A549 treated with DMSO at 1 μM for 4 hours (cell line): ENCODE measurements around the gene CKS1B. TPM values are rescaled to one million over a fixed set of nuclear protein-coding genes. Genes with fewer than 3 reads are reported as not detected.

Source experiments
- total RNA-seq: library from RNA; stranded (reverse); fragments of 200-300 nt; extraction: Qiagen RNA extraction; gene quantifications from 5 replicates; pipeline ENCODE4 v1.2.3, GENCODE V29; 2022; ENCODE audit warnings: low read depth

Gene CKS1B
- total RNA-seq: 328 to 363 TPM (median 338 TPM) in 5 replicates

DNA sequence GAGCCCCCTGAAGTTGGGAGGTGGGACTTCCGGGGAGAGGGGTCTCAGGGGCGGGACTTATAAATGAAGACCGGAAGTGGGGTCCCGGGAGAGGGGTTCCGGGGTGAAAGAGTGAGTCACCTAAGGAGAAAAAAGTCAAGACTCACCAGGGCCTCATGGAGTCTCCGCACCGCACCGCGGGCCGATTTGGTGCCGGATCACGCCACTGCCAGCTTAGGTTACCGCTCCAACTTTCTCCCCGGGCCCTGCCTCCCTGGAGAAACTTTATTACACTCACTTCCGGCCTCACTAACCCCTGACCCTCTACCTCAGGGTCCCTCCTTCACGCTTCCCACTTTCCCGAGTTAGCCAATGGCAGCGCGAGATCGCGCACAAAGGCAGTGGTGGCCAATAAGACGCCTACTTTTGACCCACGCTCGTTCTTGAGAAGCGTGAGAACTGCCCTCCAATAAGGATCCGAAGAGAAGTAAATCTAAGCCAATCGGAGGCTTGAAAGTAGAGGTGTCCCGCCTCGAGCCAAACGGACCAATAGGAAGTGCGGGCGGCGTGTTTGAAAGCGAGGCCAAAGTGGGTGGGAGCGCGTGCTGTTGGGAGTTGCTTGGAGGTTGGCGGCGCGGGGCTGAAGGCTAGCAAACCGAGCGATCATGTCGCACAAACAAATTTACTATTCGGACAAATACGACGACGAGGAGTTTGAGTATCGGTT, at the start of gene CKS1B:
Gene CKS1B, plus strand, starts transcription at position 580 of the 706 bp plus-strand sequence. Its CDS starts 65 bp downstream, at position 645.

DNA sequence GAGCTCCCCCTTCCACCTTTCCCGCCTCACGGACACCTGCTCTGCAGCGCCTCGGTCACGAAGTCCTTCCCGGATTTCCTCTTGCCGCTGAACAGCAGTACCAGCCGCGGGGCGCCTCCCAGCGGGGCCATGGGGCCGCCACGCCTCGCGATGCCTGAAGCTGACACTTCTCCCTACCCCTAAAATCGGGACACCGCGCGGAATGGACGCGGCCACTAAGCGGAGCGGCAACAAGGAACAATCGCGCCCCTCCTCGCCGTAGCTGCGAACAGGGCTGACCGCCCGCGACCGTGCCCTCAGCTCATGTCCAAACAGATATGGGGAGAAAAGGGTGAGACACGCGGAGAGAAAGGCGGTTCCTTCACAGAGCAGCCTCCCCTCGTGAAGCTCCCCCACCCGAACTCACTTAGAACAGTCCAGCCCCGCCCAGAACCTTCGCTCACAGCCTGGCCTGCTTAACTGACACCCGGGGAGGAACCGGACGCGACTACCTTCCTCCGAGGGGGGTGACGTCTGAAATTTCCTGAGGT, 37.9 kb upstream of the CKS1B start, which contains the start of gene PMVK:
Gene PMVK, minus strand, starts transcription at position 165 of the 530 bp plus-strand sequence. Its CDS starts 34 bp downstream, at position 131.

DNA sequence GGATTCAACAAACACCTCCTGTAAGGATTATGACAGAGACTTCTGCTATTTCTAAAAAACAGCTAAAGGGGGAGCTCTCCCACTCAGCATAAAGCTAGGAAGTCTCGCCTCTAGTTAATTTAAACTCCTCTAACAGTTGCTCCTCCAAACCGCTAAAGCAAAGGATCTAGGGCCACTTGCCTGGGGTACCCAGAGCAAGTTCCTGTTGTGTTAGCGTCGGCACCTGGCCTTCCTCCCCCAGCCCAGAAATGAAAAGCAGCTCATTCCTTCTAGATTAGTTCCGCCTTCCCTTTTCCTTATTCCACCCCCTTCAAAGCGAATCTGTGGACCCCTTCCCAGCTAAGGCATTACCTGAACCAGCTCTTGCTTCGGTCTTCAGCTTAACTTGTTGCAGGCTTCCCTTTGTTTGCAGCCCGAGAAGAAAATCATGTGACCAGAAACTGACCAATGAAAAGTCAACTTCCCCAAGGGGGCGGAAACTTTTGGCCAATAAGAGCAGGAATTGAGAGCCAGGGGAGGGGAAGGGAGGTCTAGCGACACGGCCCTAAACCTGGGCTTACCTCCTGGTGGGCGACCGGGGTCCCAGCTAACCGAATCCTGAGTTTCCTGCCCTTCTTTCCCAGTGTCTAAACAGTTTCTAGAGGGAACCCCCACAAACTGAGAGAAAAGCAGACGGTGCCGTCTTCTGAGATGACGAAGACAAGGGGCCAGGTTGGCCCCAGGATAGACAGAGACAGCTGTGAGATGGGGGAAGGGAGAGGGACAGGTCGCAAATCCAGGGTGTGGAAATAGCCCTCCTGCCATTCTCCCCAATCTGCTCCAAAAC, 18.6 kb upstream of the CKS1B start, which contains the start of gene PBXIP1:
Gene PBXIP1, minus strand, starts transcription at position 382 of the 826 bp plus-strand sequence. CDS start 2,378 bp downstream, outside the sequence.

DNA sequence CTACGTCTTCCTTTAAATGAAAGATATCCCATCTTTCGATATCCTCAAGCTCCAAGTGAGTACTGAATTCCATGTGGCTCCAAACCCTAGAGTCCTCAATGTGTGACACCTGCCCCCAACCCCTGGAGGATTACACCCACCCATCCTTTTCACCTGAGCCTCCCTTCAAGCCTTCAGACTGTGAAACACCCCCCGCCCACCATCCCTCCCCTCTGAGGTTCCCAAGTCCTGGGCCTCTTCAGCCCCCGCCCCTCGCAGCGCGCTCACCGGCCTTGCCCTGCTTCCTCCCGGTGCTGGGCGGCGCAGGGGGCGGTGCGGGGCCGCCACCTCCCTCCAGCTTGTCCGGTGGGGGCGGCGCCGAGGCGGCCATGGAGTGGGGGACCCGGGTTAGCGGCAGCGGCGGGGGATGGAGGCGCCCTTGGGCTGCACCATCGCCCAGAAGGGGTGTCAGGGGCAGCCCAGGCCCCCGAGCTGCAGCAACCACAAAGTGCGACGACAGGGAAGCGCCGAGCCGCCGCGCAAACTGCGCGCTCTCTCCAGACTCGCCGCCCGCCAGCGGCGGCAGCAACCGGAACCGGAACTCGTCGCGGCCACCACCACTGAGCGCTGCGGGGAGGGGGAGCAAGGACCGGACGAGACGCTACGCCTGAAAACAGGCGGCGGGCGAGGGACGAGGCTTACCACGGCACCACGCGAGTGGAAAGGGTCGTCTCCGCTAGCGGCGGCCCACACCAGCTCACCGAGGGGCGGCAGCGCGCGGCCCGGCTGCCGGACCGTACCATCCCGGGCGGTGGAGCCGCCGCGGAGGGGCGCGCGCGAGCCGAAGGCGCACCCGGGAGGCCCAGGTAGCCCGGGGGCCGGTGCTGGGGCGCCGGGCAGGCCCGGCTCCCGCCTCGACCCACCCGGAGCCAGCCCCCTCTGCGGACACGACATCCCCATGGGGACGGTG, 13.0 kb upstream of the CKS1B start, which contains the start of gene PYGO2:
Gene PYGO2, minus strand, starts transcription at position 576 of the 949 bp plus-strand sequence. Its CDS starts 206 bp downstream, at position 370.

DNA sequence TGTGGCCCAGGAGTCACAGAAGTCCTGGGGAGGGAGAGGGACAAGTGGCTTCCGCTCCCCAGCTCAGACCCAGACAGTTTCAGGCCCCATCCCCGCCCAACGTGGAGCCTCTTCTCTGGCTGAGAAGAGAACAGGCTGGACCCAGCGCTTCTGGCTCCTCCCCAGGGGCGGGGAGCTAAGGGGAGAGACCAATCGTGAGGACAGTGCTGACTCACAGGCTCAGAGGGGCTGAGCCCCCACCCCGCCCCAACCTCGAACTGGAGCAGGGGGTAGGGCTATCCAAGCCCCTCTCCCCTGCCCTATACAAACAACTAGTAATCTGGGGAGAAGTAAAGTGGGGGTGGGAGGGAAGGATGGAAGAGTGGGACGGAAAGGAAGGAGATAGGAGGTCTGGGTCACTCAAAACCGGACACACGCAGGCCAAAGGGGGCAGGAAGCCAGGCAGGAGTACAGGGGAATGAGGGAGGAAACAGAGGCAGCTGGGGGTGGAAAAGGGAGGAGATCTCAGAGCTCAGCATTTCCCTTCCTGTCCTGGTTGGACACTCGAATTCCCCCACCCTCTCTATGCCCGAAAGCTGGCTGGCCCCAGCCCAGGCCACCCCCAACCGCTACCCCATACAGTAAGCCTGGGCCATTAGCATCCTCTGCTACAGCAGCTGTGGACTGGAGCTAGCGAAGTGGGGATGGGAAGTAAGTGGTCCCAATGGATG, 3.7 kb upstream of the CKS1B start, which contains the start of gene SHC1:
Gene SHC1, minus strand, starts transcription at position 117 of the 710 bp plus-strand sequence. CDS start 221 bp downstream, outside the sequence.

DNA sequence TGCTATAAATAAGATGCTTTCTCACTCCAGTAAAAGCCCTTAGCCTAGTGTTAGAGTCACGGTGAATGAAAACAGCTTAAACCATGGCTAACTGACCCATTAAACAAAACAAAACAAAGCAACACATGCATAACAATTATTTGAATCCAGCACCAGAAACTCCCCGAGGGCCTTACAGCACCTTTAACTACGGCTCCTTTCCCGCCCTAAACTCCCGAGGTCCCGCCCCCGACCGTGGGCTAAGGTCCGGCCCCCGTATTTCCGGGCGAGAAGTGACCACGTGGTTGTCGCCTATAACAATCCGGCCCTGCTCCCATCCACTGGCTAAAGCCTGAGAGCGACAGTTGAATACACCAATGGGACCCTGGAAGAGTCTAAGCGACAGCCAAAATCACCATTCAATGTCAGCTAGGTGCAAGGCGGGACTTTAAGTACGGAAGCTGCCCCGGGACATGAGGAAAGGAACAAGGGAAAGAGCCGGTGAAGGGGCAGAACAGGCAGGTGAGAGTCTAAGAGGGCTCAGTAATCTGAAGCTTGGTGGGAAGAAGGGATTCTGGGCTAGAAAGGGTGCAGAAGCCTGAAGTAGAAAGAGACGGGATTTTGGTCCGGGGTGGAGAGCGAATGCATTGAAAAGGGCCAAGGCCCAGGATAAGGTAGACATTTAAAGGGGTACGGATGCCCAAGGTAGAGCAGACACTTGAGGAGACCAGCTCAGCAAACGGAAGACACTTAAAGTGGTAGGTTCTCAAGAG, 8.6 kb downstream of the CKS1B start, which contains the start of gene FLAD1:
Gene FLAD1, plus strand, starts transcription at position 448 of the 752 bp plus-strand sequence. CDS start 351 bp downstream, outside the sequence.

DNA sequence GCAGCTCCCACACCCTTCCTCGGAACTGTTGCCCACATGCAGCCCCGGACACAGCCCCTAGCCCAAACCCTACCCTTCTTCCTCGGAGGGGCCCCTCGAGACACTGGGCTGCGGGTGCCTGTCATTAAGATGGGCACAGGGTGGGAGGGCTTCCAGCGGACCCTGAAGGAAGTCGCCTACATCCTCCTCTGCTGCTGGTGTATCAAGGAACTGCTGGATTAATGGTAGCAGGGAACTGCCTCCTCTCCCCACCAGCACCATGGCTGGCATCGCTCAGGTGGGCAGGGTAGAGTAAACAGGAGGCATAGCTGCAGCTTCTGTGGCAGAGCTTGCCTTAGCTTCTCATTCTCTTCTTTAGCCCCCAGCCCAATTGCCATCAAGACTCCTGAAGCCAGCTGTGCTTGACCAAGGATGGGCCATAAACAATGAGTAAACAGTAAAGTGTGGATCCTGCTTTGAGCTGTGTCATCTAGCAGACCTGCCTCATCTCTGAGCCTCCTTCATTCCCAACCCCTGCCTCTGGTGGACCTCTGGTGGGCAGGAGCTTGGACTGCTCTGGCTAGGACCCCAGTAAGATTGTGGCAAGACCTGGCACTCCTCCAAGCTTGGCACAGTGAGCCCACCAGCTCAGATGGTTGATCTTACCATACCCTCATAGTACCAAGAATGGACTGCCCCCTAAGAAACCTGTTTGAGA, 19.2 kb downstream of the CKS1B start, which contains the start of gene LENEP:
Gene LENEP, plus strand, starts transcription at position 15 of the 697 bp plus-strand sequence. Its CDS starts 22 bp downstream, at position 37.

DNA sequence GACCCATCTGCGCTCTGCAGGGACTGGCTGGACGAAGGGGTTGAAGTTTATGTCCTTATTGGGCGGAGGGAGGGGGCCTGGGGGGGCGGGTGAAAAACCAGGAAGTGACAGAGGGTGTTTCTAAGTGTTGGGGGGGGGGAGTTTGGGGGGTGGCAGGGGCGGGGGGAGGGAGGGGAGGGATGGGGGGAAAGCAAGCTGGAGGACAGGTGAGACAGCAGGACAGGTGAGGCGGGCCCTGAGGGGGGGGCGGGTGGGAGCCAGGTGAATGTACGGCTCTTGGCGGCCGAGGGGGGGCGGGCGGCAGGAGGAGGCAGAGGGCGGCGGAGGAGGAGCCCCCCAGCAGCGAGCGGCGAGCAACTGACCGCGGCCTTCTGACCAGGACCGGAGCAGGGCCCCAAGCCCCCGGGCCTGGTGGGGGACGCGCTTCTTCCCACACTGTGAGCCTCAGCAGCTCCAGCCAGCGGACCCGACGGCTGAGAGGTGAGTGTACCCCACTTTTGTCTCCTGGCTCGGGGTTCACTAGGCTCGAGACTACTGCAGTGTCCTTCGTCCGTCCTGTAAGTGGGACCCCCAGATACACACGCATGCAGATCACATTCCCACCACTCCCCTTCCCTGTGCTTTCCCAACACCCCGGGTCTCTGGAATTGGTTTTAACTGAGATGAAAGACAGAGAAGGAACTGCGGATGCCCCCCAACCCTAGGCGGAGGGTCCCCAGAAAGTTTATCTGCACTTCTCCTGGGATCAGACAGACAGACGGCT, 28.2 kb downstream of the CKS1B start, which contains the start of gene ZBTB7B:
Gene ZBTB7B, plus strand, starts transcription at position 339 of the 763 bp plus-strand sequence. CDS start 11,859 bp downstream, outside the sequence.

Other genes starting within 250 kb of the CKS1B start
- gene KCNN3, start 104.4 kb upstream of the CKS1B start, total RNA-seq: 0.06 to 0.25 TPM (median 0.11 TPM) in 5 replicates
- 34.0 to 43.1 TPM (median 39.3 TPM) in 5 replicates for gene PMVK, start 38.0 kb upstream of the CKS1B start, total RNA-seq
- gene PBXIP1, start 18.6 kb upstream of the CKS1B start, total RNA-seq: 13.0 to 17.0 TPM (median 13.9 TPM) in 5 replicates
- 22.8 to 24.9 TPM (median 23.9 TPM) in 5 replicates for gene PYGO2, start 12.9 kb upstream of the CKS1B start, total RNA-seq
- 136 to 154 TPM (median 140 TPM) in 5 replicates for gene SHC1, start 3.9 kb upstream of the CKS1B start, total RNA-seq
- gene FLAD1, start 8.7 kb downstream of the CKS1B start, total RNA-seq: 40.1 to 46.0 TPM (median 41.6 TPM) in 5 replicates
- gene LENEP, start 18.9 kb downstream of the CKS1B start, total RNA-seq: not detected in 5 replicates
- gene ZBTB7B, start 28.1 kb downstream of the CKS1B start, total RNA-seq: 19.7 to 26.6 TPM (median 25.9 TPM) in 5 replicates
- 0.22 to 0.72 TPM (median 0.46 TPM) in 5 replicates for gene DCST2, start 59.1 kb downstream of the CKS1B start, total RNA-seq
- not detected in 5 replicates for gene DCST1, start 59.1 kb downstream of the CKS1B start, total RNA-seq
- 64.6 to 76.9 TPM (median 67.8 TPM) in 5 replicates for gene ADAM15, start 76.6 kb downstream of the CKS1B start, total RNA-seq
- gene EFNA4, start 89.1 kb downstream of the CKS1B start, total RNA-seq: 7.3 to 9.0 TPM (median 8.4 TPM) in 5 replicates
- 3.7 to 5.6 TPM (median 4.2 TPM) in 5 replicates for gene EFNA3, start 104.2 kb downstream of the CKS1B start, total RNA-seq
- gene EFNA1, start 153.2 kb downstream of the CKS1B start, total RNA-seq: 30.6 to 50.0 TPM (median 37.3 TPM) in 5 replicates
- 34.2 to 39.1 TPM (median 35.5 TPM) in 5 replicates for gene SLC50A1, start 161.2 kb downstream of the CKS1B start, total RNA-seq
- gene DPM3, start 165.8 kb downstream of the CKS1B start, total RNA-seq: 78.1 to 102 TPM (median 91.3 TPM) in 5 replicates
- gene KRTCAP2, start 198.6 kb downstream of the CKS1B start, total RNA-seq: 226 to 250 TPM (median 230 TPM) in 5 replicates
- gene TRIM46, start 199.2 kb downstream of the CKS1B start, total RNA-seq: 1.3 to 1.8 TPM (median 1.4 TPM) in 5 replicates
- gene THBS3, start 233.2 kb downstream of the CKS1B start, total RNA-seq: 7.5 to 9.9 TPM (median 9.4 TPM) in 5 replicates
- gene MTX1, start 234.0 kb downstream of the CKS1B start, total RNA-seq: 67.2 to 74.0 TPM (median 72.4 TPM) in 5 replicates